NCI-H1436 treated with DMSO at 0.1 percent for 48 hours (cell line): ENCODE results near the gene CTDP1.

ENCODE experiments used
- DNase-seq: peaks from one replicate; lab custom pipeline; 2025; lab: John Stamatoyannopoulos, UW

CTDP1 gene

DNA sequence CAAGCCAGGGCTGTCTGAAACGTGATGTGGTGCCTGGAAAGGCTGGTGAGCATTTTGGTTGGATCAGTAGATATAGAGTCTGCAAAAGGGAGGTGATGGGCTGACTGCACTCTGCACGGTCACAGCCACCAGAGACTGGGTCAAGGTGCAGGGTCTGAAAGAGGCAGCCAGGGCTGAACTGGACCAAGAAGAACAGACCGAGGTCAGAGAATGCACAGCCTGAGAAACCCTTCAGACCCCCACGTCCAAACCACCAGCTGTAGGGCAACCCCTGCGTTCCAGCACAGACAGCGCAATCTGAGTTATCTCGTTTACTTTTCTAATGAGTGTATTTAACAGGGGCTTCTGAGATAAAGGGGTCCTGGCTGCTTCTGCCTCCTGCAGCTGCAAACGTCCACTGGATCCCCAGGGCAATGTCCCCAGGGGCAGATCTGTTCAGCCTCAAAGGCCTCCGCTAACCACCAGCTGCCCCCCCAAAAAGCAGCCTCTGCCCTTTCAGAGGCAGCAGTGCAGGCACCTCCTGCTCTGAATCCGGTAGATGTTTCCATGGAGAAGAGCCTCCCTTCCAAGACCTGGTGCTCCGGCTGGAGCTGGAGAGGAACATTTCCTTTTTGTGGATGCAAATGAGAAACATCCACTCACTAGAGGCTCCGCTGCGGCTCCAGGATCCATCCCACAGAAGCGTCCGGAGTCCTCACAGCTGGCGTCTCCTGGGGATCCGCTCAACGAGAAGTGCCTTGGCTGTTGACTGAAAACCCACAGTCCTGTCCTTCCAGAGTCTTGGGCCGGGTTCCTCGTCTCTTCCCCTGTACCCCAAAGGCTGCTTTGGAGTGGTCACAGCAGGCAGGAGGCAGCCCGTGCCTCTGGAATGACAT lies 117.2 kb downstream of the CTDP1 start:
- no peak for DNase-seq

DNA sequence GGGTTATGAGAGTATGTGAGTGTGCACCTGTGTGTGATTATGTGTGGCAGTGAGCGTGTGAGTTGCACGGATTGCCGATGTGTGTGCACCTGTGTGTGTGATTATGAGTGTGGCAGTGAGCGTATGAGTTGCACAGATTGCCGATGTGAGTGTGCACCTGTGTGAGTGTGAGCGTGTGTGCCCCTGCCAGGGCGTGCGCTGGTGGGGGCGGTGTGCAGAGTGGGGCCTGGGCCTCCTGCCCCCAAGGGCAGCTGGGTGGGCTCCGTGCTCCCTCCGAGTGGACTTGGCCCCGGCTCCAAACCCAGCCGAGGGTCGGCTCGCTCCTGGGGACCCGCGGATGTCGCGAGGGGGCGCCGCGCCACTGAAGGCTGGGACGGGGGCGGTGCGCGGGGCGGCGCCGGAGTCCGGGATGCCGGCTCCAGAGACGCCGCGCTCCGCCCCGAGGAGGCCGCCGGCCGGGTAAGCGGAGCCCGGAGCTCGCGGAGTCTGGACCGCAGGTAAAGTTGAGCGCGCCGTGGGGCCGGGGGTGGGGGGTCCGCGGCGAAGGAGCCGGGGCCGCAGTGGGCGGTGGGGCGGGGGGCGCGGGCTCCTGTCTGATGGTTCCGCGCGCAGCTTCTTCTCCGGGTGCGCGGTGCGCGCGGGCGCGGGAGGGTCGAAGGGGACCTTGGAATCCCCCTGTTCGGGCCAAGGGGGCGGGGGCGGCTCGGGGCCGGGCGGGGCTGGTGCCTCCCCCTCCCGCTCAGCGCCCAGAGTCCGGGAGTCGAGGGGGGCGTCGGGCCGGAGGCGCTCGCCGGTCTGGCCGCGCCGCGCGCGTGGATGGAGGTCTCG lies 118.1 kb downstream of the CTDP1 start, which contains the start of gene KCNG2:
TSS of gene KCNG2 (plus strand) at position 421 of the 828 bp plus-strand sequence. CDS start 65,730 bp downstream, outside the sequence.
- no peak for DNase-seq

- DNase-seq, result no peak
Measured at GRCh38 chr18:79798346-79798998, 118.9 kb downstream of the CTDP1 start.

- no peak for DNase-seq
Measured at GRCh38 chr18:79798999-79799370, 119.4 kb downstream of the CTDP1 start.

DNA sequence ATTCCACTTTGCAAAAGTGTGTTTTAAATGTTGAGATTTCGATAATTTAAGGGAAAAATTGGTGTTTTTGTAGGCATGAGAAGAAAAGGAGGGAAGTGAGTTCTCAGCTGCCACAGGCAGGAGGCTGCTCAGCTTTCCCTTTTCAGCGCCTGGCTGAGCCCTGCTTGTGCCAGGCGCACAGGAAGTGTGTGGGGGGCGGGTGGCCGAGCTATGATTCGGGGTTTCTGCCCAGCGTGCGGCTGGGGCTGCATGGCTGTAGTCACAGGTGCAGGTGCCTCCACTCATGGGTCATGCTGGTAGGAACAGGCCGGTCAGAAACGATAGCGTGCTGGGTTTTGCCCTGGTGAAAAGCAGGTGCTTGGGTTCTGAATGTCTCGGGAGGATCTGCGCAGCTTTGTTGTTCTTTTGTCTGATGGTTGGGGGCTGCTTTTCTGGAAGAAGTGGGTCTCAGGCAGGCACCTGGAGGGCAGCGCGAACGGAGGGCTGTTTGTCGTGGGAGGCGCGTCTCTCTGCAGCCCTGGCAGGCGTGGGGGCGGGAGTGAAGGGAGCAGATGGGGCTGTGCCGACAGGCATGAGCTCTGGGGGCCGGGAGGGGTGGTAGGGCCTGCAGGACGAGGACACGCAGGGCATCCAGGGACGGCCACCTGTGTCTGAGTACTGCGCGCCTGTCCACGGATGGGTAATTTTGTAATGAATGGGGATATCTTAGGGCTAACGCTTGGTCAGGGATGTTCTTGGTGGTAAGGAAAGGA lies 120.2 kb downstream of the CTDP1 start:
- DNase-seq, result no peak

DNA sequence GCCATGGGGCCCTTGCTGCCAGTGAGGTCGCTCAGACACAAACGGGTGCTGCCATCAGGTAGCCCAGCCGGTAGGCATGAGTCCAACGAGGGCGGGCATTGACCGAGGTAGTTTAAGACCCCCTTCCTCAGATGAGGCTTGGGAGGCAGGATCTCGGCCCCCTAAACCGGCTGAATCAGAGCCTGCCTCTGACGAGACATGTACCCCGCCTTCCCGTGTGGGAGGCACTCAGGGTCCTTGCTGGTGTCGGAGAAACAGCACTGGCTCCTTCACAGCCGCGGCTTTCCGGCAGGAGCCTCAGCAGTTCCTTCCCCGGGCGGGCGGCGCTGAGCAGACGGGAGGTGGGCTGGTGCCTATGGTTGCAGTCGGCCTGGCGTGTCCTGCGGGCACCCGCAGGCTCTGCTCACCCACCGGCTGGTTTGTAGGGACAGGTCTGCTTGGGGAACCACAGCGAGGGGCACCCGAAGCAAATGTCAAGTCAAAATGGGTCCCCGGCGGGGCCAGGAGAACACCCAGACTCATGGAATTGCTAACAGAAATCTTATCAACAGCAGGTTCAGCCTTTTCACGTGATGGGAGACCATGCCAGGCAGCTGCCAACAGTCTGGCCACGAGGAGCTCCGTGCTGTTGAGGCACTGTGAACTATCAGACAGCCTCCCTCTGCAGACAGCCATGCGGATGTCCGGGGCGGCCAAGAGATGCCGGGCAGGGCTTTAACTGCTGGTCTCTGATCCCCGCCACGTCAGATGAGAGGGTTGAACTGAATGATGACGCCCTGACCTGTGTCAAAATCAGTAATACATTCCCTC lies 121.0 kb downstream of the CTDP1 start:
- no peak for DNase-seq

GRCh38 chr18:79801217-79801616 lies 121.6 kb downstream of the CTDP1 start:
- DNase-seq, result no peak

- no peak for DNase-seq
Measured at GRCh38 chr18:79801641-79802040, 122.0 kb downstream of the CTDP1 start.

DNA sequence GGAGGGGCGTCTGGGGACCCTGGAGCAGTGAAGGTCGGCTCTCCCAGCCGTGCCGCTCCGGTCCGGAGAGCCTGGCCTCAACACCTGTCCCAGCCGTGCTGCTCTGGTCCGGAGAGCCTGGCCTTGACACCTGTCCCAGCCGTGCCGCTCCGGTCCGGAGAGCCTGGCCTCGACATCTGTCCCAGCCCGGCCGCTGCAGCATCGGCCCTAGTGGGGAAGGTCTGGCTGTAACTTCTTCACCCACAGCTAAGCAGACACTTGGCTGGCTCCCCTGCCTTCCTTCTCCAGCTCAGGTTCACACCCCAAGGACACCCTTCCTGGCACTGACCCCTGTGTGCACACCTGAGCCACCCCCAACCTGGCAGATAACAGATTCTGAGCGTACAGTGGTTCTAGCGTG lies 122.7 kb downstream of the CTDP1 start:
- no peak for DNase-seq

- no peak for DNase-seq
Measured at GRCh38 chr18:79803611-79804051, 124.0 kb downstream of the CTDP1 start.
